ENCODE measurements around the gene IL23A. TPM values are rescaled to one million over a fixed set of nuclear protein-coding genes. Genes with fewer than 3 reads are reported as not detected.

Gene IL23A
- total RNA-seq, 1 experiment from 2014 or later: 2.0 TPM

DNA sequence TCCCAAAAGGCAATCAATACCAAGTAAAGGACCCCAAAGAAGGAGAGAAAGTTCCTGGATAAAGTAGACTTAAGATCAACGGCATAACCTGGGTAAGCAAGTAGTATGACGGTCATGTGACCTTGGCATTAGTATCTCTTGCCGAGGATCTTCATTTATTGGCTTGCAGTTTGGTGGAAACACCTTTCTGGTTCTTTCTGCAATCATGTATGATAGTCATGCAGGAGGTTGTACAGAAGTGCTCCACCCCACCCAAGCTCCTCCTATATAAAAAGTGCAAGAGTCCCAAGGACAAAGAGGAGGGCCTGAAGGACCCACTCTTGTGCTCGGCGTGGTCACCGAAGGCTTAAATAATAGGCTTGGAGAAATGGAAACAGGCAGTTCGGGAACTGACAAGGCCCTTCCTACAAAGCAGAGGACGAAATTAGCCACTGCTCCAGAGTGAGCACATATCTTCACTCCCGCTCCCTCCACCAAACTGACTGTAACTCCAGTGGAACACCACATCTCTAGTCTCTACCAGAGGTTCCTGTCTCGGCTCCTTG, 39.3 kb upstream of the IL23A start:
- no peak overlapping the region for H2BK5ac ChIP-seq (ENCODE audit: insufficient read length, low read length)
- no peak overlapping the region for H2BK20ac ChIP-seq (ENCODE audit: low read depth, low read length, poor library complexity, severe bottlenecking)
- H2BK15ac ChIP-seq (ENCODE audit: low read depth, low read length): no peak overlapping the region; the same call in 1 of the 2 replicates
- DNase-seq: no peak
- no peaks in the 10 kb centered on the region; the same call in 1 of the 2 replicates for H3K4me1 ChIP-seq (ENCODE audit: insufficient read depth, low read length)
- peaks cover 11% of the 10 kb centered on the region for H3K23me2 ChIP-seq (ENCODE audit: insufficient read length, low read depth, low read length, poor library complexity, severe bottlenecking)
- no peak overlapping the region for H3K4ac ChIP-seq (ENCODE audit: low read depth, low read length)
- H2AK5ac ChIP-seq (ENCODE audit: insufficient read length, low read length): no peak overlapping the region
- H3K79me2 ChIP-seq (ENCODE audit: insufficient read depth, low read length): peaks cover 15% of the 10 kb centered on the region; the same call in 1 of the 2 replicates
- H4K20me1 ChIP-seq (ENCODE audit: control insufficient read depth, insufficient read depth, insufficient read length): no peaks in the 10 kb centered on the region
- H2BK120ac ChIP-seq (ENCODE audit: low read depth, low read length, poor library complexity, severe bottlenecking): no peak overlapping the region
- Mint-ChIP-seq H3K4me3 (peak overlapping the region; percentile 95 to 96), H3K36me3 (ENCODE audit: insufficient read depth in 1 of 3, low read depth in 3 of 3) (peaks cover 6 to 39% (median 18%) of the 10 kb centered on the region in 3 experiments), H3K4me1 (peaks cover 15 to 19% of the 10 kb centered on the region in 2 experiments), H3K27me3 (ENCODE audit: low read depth) (no peaks in the 10 kb centered on the region), H3K27ac (peak overlapping the region in 1 of 3 experiments; percentile 94; a peak in 4 of 7 replicates), H3K9me3 (no peaks in the 10 kb centered on the region)
- peak overlapping the region; percentile 87 for H3K9ac ChIP-seq (ENCODE audit: extremely low read depth, insufficient read length, low read length)
- peaks cover 15% of the 10 kb centered on the region for H3K79me1 ChIP-seq (ENCODE audit: insufficient read depth, low read depth, low read length, poor library complexity, severe bottlenecking)
- H3T11ph ChIP-seq (ENCODE audit: low read length): no peak overlapping the region
- H3K56ac ChIP-seq (ENCODE audit: insufficient read length, low read depth, low read length): no peak overlapping the region
- H2BK12ac ChIP-seq (ENCODE audit: insufficient read length, low read depth, low read length): no peak overlapping the region
- no peak overlapping the region for H3K27ac ChIP-seq (ENCODE audit: insufficient read length, low read depth, low read length)
- TF ChIP-seq CTCF (conservative IDR thresholded peaks at IDR 0.05): no peak
- H4K91ac ChIP-seq (ENCODE audit: insufficient read length, low read depth, low read length): no peak overlapping the region
- no peak overlapping the region for H3K23ac ChIP-seq (ENCODE audit: insufficient read length, low read depth, low read length)
- H3K9me3 ChIP-seq (ENCODE audit: control insufficient read depth, low read depth, low read length): no peaks in the 10 kb centered on the region
- no peak overlapping the region for H4K8ac ChIP-seq (replicated peaks; ENCODE audit: insufficient read length, low read depth, low read length)
- H2AFZ ChIP-seq (ENCODE audit: low read length): no peak overlapping the region
- H3K14ac ChIP-seq (ENCODE audit: insufficient read depth, low read length): peak overlapping the region; percentile 45
- WGBS (ENCODE audit: extremely low coverage, insufficient read length, low lambda C conversion rate): no CpG with 5 or more reads among the region's 10 CpGs
- no peaks in the 10 kb centered on the region for H3K27me3 ChIP-seq (ENCODE audit: insufficient read depth, low read length)
- no peak overlapping the region for H4K5ac ChIP-seq (ENCODE audit: insufficient read length, low read depth, low read length)
- peak overlapping the region; percentile 96 for H3K4me2 ChIP-seq (ENCODE audit: insufficient read depth, insufficient read length, low read length)
- H3K18ac ChIP-seq (ENCODE audit: insufficient read length, low read depth, low read length): peak overlapping the region; percentile 21
